Choroid plexus epithelial cell (primary cell): ENCODE results near the gene PZP.
A peak's percentile ranks its signal among the peaks of the same experiment; 100 is the strongest.

Experiments
- DNase-seq: peaks from one replicate; pipeline ENCODE4 v3.0.0-alpha.2; 2010; ENCODE audit warnings: low read depth
- H3K4me3 ChIP-seq: 2 replicates; pipeline ENCODE4 v1.5.1; 2011; ENCODE audit warnings: low read depth, mild to moderate bottlenecking, control low read depth, low read length, moderate library complexity
- CTCF ChIP-seq: conservative IDR thresholded peaks from 2 replicates; pipeline ENCODE4 v1.5.1; 2011; ENCODE audit warnings: low read depth, mild to moderate bottlenecking, control low read depth, inconsistent platforms, low read length, moderate library complexity

PZP gene

DNA sequence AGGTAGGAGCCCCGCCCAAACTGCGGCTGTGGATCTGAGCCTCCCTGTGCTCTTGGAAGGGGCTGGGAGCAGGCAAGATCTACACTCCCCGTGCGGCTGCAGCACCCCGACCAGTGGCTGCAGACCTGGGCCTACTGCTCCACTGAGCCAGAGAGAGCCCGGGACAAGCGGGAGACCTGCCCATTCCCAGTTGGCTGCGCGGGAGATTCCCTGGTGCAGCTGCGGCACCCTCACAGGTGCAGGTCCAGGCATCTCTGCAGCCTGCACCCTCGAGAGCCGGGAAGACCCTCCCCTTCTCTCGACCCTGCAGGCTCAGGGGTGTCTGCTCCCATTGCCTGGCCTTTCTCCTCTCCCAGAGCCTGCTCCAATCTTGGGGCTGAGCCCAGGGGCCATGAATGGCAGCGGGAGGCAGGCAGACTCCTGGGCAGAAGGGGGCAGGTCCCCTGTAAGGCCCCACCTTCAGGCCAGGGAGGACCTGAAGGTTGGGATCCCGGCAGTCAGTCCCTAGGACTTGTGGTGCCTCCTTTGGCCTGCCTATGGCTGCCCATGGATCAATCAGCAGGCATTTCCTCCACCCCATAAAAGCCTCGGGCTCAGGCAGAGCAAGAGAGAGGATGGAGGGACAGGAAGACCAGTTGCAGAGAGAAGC is 83.7 kb downstream of the PZP start:
- TF ChIP-seq CTCF, result no peak
- DNase-seq, result no peak
- H3K4me3 ChIP-seq, result no peak overlapping the region

DNA sequence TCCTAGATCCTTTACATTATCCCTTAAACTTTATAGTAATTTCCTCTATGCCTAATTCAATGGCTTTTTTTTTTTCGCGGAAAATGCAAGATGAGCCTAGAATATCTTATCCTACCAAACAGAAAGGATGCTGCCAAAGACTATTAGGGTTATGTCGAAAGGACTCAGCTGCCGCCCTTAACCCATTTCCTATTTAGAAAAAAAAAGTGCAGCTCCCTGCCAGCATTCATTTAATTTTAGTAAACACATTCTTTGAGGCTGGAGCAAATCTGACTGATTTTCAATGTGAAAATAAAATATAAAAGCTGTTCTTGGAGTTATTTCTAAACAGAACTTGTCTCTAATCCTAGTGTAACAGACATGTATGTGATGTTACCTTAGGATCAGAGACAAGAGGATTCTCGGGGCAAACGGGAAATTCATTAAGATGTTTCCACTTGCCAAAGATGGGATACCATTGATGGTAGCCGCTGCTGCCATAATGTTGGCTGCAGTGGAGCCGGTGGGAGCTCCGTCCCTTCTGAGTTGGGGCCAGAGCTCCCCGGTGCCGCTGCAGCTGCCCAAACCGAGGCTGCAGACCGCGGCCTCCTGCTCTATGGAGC is 84.3 kb downstream of the PZP start:
- TF ChIP-seq CTCF, result no peak
- no peak for DNase-seq
- no peak overlapping the region for H3K4me3 ChIP-seq

DNA sequence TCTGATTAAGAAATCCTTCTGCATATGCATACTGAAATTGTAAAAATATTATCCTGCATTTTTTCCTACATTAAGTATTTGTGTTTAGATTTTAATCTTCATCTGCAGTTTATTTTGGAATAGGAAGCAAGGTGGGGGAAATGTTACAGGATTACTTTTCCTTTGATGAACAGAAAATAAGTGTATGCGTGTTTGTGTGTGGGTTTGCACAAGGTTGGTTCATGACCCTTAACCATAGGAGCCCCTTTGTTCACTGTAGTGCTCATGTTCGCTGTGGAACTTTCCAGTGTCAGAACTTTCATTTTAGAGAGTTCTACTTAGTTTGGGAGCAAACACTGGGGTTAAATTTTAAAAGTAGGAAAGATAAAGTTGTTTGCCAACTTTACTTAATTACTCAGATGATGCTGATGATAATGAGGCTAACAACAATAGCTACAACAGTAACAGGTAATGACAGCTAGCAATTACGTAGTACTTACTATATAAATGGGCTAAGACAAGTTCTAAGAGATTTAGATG is 86.0 kb downstream of the PZP start:
- no peak overlapping the region for H3K4me3 ChIP-seq
- no peak for DNase-seq
- no peak for TF ChIP-seq CTCF

GRCh38 chr12:9120487-9121184 is 87.6 kb downstream of the PZP start:
- no peak for DNase-seq
- no peak for TF ChIP-seq CTCF
- no peak overlapping the region for H3K4me3 ChIP-seq

DNA sequence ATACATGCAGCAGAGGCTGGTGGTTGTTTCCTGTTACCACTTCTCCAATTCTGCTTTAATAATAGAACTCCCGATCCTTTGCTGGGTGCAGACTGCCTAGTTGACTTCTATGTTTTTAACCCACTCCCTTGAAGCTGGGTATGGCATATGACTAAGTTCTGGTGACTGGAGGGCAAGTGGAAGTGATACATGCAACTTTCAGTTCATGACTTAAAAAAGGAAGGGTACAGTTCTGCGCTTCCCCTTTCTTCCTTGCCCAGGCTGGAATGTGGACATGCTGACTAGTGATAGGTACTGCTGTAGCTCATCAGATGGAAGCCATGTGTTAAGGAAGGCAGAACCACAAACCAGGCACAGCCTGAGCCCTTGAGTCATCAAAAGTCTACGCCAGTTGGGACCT is 90.0 kb downstream of the PZP start:
- TF ChIP-seq CTCF, result no peak
- no peak for DNase-seq
- H3K4me3 ChIP-seq, result no peak overlapping the region

GRCh38 chr12:9115731-9116559 is 92.2 kb downstream of the PZP start, which contains the start of gene A2M:
TSS of gene A2M (minus strand) at chr12:9115919. CDS start at chr12:9115849, 70 bp downstream.
- no peak for TF ChIP-seq CTCF
- peak; percentile 45 for DNase-seq
- H3K4me3 ChIP-seq, result peak within 1 kb of the TSS; percentile 12
